DMS53 treated with DMSO at 0.1 percent for 48 hours (cell line): ENCODE results near the gene BEND5.

Experiments
- DNase-seq: peaks from one replicate; lab custom pipeline; 2025; ENCODE audit not compliant: unreplicated experiment; lab: John Stamatoyannopoulos, UW

Gene BEND5

GRCh38 chr1:48726139-48726538, 50.6 kb downstream of the BEND5 start:
- DNase-seq: no peak

- no peak for DNase-seq
These were observed 51.2 kb downstream of the BEND5 start for GRCh38 chr1:48725341-48726046.

- no peak for DNase-seq
These were observed 55.8 kb downstream of the BEND5 start for GRCh38 chr1:48720929-48721328.

GRCh38 chr1:48718705-48719104, 58.0 kb downstream of the BEND5 start:
- DNase-seq: no peak

GRCh38 chr1:48718116-48718630, 58.5 kb downstream of the BEND5 start:
- no peak for DNase-seq

DNA sequence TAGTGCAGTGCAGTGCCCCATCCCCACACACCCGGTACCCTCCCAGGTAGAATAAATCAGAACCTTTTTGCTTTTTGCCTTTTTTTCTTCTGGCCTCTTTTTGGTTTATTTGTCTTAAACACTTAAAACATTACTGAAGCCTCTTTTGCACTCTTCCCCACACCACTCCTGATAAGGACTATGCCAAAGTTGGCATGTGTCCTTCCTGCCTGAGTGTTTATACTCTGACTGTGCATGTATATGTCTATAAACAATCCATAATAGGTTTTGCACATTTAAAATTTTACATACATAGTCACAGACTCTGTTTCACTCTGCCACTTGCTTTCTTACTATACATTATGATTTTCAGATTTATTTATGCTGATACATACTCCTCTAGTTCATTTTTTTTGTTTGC, 59.6 kb downstream of the BEND5 start:
- DNase-seq: no peak

DNA sequence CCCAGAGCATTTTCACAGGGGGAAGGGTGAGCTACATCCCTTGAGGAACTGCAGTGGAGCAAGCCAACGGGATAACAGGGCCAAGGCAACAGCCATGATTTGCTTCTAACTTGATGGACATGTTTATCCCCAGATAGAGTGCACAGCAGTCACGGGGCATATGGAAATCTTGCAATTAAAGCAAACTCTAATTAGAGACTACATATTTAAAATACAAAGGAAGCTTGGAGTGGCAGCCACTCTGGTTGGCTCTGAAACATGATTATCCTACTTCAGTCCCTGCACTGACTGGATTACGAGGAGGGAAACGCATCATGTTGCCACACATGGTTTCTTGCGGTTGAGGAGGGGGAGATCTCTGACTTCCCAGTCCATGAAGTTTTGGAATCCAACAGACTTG, 60.8 kb downstream of the BEND5 start:
- no peak for DNase-seq

- no peak for DNase-seq
These were observed 65.8 kb downstream of the BEND5 start for GRCh38 chr1:48710915-48711314.

GRCh38 chr1:48710318-48710717, 66.4 kb downstream of the BEND5 start:
- no peak for DNase-seq

- no peak for DNase-seq
These were observed 72.0 kb downstream of the BEND5 start for GRCh38 chr1:48704736-48705135.

- DNase-seq: no peak
These were observed 75.2 kb downstream of the BEND5 start for GRCh38 chr1:48701445-48701844.

DNA sequence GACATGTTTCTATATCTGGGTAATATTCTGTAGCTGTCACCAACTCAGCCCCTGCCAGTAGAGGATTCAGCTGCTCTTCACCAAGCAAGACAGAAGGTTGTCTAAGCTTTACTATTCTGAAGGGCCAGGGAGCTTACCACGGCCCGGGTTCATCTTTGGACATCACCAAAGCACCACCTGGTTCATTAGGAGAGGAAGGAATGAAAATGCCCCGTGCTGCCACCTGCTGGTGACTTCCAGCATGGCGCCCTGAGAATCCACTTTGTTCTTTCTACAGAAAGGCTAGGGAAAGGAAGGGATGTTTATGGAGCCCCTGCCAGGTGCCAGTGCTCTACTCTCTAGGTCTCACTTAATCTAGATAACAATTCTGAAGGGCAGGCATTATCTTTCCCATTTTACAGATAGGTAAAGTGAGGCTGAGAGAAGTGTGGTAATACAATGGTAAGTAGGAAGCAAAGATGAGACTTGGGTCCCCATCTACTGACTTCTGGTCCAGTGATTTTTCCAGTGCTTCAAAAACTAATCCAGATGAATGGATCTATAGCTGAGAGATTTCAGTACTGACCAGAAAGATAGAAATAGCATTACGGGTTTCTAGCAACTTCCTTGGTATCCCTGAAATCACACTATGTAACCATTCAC, 79.5 kb downstream of the BEND5 start:
- peak; percentile 65 for DNase-seq

- DNase-seq: no peak
These were observed 81.5 kb downstream of the BEND5 start for GRCh38 chr1:48695161-48695560.

GRCh38 chr1:48693674-48694320, 82.9 kb downstream of the BEND5 start:
- no peak for DNase-seq

DNA sequence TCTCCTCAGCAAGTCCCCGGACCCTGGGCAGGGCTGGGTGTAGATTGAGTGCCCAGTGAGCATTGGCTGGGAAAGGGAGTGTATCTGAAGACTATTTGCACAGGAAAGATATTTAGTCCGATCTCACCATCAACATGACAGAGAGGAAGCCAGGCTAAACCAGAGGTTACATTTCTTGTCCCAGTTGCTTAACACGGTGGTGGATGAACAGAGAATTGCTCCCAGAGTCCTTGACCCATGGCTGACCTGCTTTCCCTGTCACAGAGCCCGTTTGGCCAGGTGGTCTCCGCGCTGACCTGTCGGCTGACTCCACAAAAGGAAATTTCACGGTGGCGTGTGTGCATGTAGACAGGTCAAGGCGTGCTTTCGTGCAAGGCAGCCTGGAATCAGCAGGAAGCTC, 83.5 kb downstream of the BEND5 start:
- no peak for DNase-seq

DNA sequence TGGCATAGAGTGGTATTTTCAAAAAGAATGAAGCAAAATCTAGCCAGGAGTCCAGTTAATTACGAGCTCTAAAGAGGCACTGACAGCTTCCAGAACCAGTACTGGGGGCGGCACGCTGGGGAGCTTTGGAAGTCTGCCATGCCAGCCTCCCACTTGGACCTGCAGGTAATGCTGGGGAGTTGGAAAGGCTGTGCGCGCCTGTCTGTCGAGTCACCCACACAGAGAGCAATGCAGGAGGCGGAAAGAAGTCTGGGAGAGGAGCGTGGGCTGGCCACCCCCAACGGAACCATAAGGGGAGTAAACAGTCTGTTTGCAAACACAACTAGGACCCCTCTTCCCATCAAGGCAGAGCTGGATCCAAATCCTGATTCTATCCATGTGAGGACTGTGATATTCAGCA, 84.5 kb downstream of the BEND5 start:
- no peak for DNase-seq

DNA sequence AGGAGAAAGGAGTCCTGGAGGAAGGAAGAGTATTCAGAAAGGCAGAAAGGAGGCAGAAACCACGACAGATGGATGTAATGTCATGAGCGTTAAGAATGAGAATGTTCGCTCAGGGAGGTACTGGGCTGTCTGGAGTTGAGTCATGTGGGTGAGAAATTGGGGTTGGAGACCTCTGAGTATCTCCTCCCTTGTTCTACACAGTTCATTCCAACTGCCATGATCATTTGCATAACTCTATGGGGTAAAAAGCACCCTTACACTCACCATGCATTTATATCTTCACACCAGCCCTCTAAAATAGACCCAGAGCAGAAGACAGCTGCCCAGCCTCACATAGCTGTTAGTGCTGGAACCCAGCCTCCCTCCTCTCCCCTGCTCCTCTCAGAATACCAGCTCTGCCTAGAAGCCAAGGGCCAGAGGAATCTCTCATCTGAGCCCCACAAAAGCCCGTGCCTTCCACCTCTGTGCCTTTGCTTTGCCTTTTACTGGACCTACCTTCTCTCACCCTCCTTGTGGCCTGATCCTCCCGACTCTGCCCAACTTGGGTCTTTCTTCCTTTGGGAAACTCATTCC, 85.2 kb downstream of the BEND5 start:
- DNase-seq: no peak

DNA sequence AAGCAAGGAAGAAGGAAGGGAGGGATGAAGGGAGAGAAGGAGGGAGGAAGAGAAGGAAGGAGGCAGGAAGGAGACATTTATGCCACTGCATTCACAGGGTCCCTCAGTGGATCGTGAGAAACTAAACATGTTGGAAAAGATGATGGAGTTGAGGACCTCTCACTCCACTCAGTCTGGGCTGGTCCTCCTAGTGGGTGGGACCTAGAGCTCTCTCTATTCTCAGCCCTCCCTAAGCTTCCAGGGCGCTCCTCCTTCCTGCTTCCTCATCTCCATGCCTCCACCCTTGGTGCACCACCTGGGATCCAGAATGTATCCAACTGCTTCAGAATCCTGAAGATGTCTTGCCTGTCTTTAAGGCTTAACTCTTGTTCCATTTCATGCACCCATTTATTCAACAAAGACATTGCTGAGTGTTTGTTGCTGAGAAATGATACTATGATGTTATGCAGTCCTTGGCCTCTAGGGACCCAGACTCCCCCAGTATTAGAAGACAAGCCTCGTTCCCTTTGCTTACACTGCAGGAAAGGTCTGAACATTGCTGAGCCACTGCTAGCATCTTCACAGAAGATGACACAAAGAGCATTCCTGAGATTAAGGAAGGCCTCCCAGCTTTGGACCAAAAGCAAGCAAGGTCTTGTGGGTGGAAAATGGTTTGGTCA, 88.5 kb downstream of the BEND5 start:
- peak; percentile 8 for DNase-seq

- DNase-seq: no peak
These were observed 89.2 kb downstream of the BEND5 start for GRCh38 chr1:48687282-48688045.

- no peak for DNase-seq
These were observed 90.5 kb downstream of the BEND5 start for GRCh38 chr1:48686159-48686558.

- DNase-seq: no peak
These were observed 92.3 kb downstream of the BEND5 start for GRCh38 chr1:48684381-48684780.
